Transverse colon (tissue), 4 donors: ENCODE measurements around the gene MEIS2. TPM values are rescaled to one million over a fixed set of nuclear protein-coding genes. Genes with fewer than 3 reads are reported as not detected.

Experiments
- DNase-seq: peaks from one replicate; pipeline ENCODE4 v3.0.0-alpha.2; 2019
- H3K27ac ChIP-seq, 4 donors: fragments of 200-600 bp; sonication (generic); 2 replicates each; pipeline ENCODE4 v1.5.1; 2016 to 2018; ENCODE audit warnings: inconsistent platforms in 4 of 4
- H3K27me3 ChIP-seq: fragments of 200-600 bp; sonication (generic); 2 replicates; pipeline ENCODE4 v1.5.1; 2017; ENCODE audit warnings: inconsistent platforms
- H3K36me3 ChIP-seq, 4 donors: fragments of 200-600 bp; sonication (generic); 2 replicates each; pipeline ENCODE4 v1.5.1; 2017 to 2019; ENCODE audit warnings: inconsistent platforms in 4 of 4
- H3K4me1 ChIP-seq, 4 donors: fragments of 200-600 bp; sonication (generic); 2 replicates each; pipeline ENCODE4 v1.5.1; 2017 to 2020; ENCODE audit warnings: inconsistent platforms in 4 of 4
- H3K4me3 ChIP-seq, 4 donors: fragments of 200-600 bp; sonication (generic); 1 replicate in 1 of 4; 2 replicates in 3 of 4; pipeline versions ENCODE4 v1.5.1 to v1.6.1; 2017 to 2019; ENCODE audit warnings: inconsistent platforms in 4 of 4
- H3K9me3 ChIP-seq, 2 donors: fragments of 200-600 bp; sonication (generic); 2 replicates each; pipeline ENCODE4 v1.5.1; 2017 to 2019; ENCODE audit warnings: inconsistent platforms in 2 of 2
- CTCF ChIP-seq, 5 experiments: fragments of 200-600 bp in 3 of 5; fragments of 450-650 bp in 2 of 5; sonication (generic) in 3 of 5; IDR thresholded peaks; 1 replicate in 2 of 5; 2 replicates in 3 of 5; pipeline ENCODE4 v1.5.1; 2016 to 2017; ENCODE audit warnings: antibody characterized with exemption in 5 of 5, inconsistent platforms in 3 of 5, mild to moderate bottlenecking in 2 of 5, moderate library complexity in 1 of 5
- EP300 ChIP-seq: sonication (generic); formaldehyde crosslinking; IDR thresholded peaks from one replicate; pipeline ENCODE4 v1.6.1; 2017; ENCODE audit warnings: antibody characterized with exemption, low read depth
- POLR2A ChIP-seq: fragments of 450-650 bp; IDR thresholded peaks from one replicate; pipeline ENCODE4 v1.6.1; 2016; ENCODE audit warnings: antibody characterized with exemption, mild to moderate bottlenecking, moderate library complexity
- POLR2AphosphoS5 ChIP-seq, 3 donors: sonication (generic); formaldehyde crosslinking; IDR thresholded peaks; one replicate each; pipeline ENCODE4 v1.6.1; 2016; ENCODE audit warnings: antibody characterized with exemption in 3 of 3
- WGBS, 2 donors: methylation state at CpG; one replicate each; pipeline ENCODE4 v1.1.5; 2018; ENCODE audit warnings: low coverage in 1 of 2; 5-methylcytosine and 5-hydroxymethylcytosine counted together
- in situ Hi-C, 4 donors: fragments of 200-750 bp; cut with MboI; loops; one replicate each; pipeline versions ENCODE4 v1.15.0 to v1.15.1; 2017; ENCODE audit warnings: low sequenced_read_pairs in 3 of 4, low pct_ligation_motif_present in 1 of 4, low pct_unique_long_range_greater_than_20kb in 1 of 4
- intact Hi-C: fragments of 100-400 bp; cut with DNase I; formaldehyde crosslinking; loops from one replicate; pipeline ENCODE4 v1.15.1; 2023; ENCODE audit warnings: low total_unique reads
- small RNA-seq, 4 donors: library from RNA; depleted of rRNA; stranded (forward); fragments of <200 nt; gene quantifications; one replicate each; pipeline ENCODE3, GENCODE V24; 2016
- total RNA-seq, 4 donors: library from RNA; depleted of rRNA; stranded (reverse); fragments of >200 nt; gene quantifications; one replicate each; pipeline ENCODE4 v1.1.0, GENCODE V29; 2016

MEIS2 gene
- total RNA-seq, 4 donors from 2014 or later = 16.5 to 43.4 (median 32.7) TPM

GRCh38 chr15:36844534-36844998 is 255.8 kb downstream of the MEIS2 start:
- no peak for TF ChIP-seq CTCF (IDR thresholded peaks at IDR 0.05)
- TF ChIP-seq EP300 = no peak
- no peak for TF ChIP-seq POLR2A
- TF ChIP-seq POLR2AphosphoS5 (IDR thresholded peaks at IDR 0.05) = no peak
- DNase-seq = no peak
- WGBS, 2 donors = 17 to 19% methylated on average over 2 to 4 of the region's 4 CpGs

GRCh38 chr15:36843822-36844221 is 256.5 kb downstream of the MEIS2 start:
- WGBS, 2 donors = 61 to 68% methylated on average over 3 of the region's 3 CpGs
- Histone ChIP-seq H3K36me3 (no peaks in the 10 kb centered on the region), H3K4me3 (no peak overlapping the region), H3K4me1 (no peaks in the 10 kb centered on the region), H3K27ac (no peak overlapping the region), H3K9me3 (no peaks in the 10 kb centered on the region), H3K27me3 (no peaks in the 10 kb centered on the region)
- in situ Hi-C loops (no loop called here), intact Hi-C loops (no loop called here)
- TF ChIP-seq EP300 (no peak), CTCF (IDR thresholded peaks at IDR 0.05) (no peak)
- no peak for DNase-seq

More at GRCh38 chr15:36844534-36844998, 255.8 kb downstream of the MEIS2 start:
- Histone ChIP-seq H3K4me3 (no peak overlapping the region), H3K36me3 (no peaks in the 10 kb centered on the region), H3K27ac (no peak overlapping the region), H3K4me1 (no peaks in the 10 kb centered on the region), H3K9me3 (no peaks in the 10 kb centered on the region), H3K27me3 (no peaks in the 10 kb centered on the region)
- intact Hi-C loops (no loop called here), in situ Hi-C loops (no loop called here)

GRCh38 chr15:36841193-36841592 is 259.2 kb downstream of the MEIS2 start:
- TF ChIP-seq POLR2A (no peak), CTCF (IDR thresholded peaks at IDR 0.05) (no peak), EP300 (no peak), POLR2AphosphoS5 (IDR thresholded peaks at IDR 0.05) (no peak)
- no peaks in the 10 kb centered on the region for H3K36me3 ChIP-seq
- no peaks in the 10 kb centered on the region for H3K27me3 ChIP-seq
- no peak for DNase-seq
- in situ Hi-C loops = no loop called here
- H3K9me3 ChIP-seq = no peaks in the 10 kb centered on the region
- no peak overlapping the region for H3K27ac ChIP-seq
- H3K4me3 ChIP-seq = no peak overlapping the region
- intact Hi-C loops = no loop called here
- WGBS, 2 donors = 47% methylated on average over 5 of the region's 5 CpGs; no CpG with 5 or more reads in 1 of the 2 donors
- no peaks in the 10 kb centered on the region for H3K4me1 ChIP-seq

Small RNAs within 50 kb of the gene (small RNA-seq; reads per million reads assigned to genes)
- gene MIR8063 (0 reads per million in 4 donors), gene RF00012 (0 reads per million in 4 donors), gene RF00019 (0 reads per million in 4 donors)
